Bronchial epithelial cell (primary cell): Measurements from ENCODE around the gene PLA2G2F. TPM values are rescaled to one million over a fixed set of nuclear protein-coding genes. Genes with fewer than 3 reads are reported as not detected.

ENCODE experiments used
- DNase-seq: peaks from one replicate; pipeline ENCODE4 v3.0.0-alpha.2; 2010; ENCODE audit warnings: low read depth
- FAIRE-seq: peaks from 2 replicates; lab custom pipeline; 2011; peaks lifted over from hg19 to GRCh38; lab: Jason Lieb, UNC
- H3K27me3 ChIP-seq: 2 replicates; pipeline ENCODE4 v1.5.1; 2011; ENCODE audit warnings: low read length; ENCODE audit not compliant: control insufficient read depth, insufficient read depth
- H3K36me3 ChIP-seq: 2 replicates; pipeline ENCODE4 v1.5.1; 2011; ENCODE audit warnings: low read length; ENCODE audit not compliant: control insufficient read depth, insufficient read depth
- H3K4me3 ChIP-seq: 2 replicates; pipeline ENCODE4 v1.5.1; 2011; ENCODE audit warnings: mild to moderate bottlenecking, low read depth, low read length, control low read depth
- total RNA-seq: library from RNA; depleted of rRNA; stranded (reverse); fragments of >200 nt; gene quantifications from 2 replicates; pipeline ENCODE4 v1.2.1, GENCODE V29; 2014
- TF ChIP-seq, protein P1 (sequence below): IDR thresholded peaks from 2 replicates; pipeline ENCODE4 v1.5.1; 2011; ENCODE audit warnings: mild to moderate bottlenecking, moderate library complexity, low read length, control low read depth, inconsistent platforms; ENCODE audit not compliant: insufficient read depth, severe bottlenecking

Gene PLA2G2F
- total RNA-seq, 1 donor from 2014 or later: not detected

DNA sequence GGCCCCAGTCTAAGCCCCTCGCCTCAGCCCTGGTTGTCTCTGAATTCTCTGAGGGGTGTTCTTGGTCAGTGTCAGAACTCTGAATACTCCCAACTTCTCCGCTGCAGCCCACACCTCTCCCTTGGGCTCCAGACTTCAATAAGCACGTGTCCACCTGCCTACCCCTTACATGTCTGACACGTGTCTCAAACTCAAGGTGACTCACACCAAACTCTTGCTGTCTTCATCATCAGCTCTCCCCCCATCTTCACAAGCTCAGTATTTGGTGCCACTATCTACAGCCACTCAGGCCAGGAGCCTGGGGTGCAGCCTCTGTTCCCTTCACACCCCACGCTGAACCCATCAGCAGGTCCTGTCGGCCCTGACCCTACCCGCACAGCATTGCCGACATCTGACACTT lies 28.0 kb downstream of the PLA2G2F start:
- TF ChIP-seq, protein P1, sequence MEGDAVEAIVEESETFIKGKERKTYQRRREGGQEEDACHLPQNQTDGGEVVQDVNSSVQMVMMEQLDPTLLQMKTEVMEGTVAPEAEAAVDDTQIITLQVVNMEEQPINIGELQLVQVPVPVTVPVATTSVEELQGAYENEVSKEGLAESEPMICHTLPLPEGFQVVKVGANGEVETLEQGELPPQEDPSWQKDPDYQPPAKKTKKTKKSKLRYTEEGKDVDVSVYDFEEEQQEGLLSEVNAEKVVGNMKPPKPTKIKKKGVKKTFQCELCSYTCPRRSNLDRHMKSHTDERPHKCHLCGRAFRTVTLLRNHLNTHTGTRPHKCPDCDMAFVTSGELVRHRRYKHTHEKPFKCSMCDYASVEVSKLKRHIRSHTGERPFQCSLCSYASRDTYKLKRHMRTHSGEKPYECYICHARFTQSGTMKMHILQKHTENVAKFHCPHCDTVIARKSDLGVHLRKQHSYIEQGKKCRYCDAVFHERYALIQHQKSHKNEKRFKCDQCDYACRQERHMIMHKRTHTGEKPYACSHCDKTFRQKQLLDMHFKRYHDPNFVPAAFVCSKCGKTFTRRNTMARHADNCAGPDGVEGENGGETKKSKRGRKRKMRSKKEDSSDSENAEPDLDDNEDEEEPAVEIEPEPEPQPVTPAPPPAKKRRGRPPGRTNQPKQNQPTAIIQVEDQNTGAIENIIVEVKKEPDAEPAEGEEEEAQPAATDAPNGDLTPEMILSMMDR: no peak
- Histone ChIP-seq H3K36me3 (no peaks in the 10 kb centered on the region), H3K27me3 (no peaks in the 10 kb centered on the region), H3K4me3 (no peak overlapping the region)
- peak; percentile 86 for FAIRE-seq
- DNase-seq: peak; percentile 39

DNA sequence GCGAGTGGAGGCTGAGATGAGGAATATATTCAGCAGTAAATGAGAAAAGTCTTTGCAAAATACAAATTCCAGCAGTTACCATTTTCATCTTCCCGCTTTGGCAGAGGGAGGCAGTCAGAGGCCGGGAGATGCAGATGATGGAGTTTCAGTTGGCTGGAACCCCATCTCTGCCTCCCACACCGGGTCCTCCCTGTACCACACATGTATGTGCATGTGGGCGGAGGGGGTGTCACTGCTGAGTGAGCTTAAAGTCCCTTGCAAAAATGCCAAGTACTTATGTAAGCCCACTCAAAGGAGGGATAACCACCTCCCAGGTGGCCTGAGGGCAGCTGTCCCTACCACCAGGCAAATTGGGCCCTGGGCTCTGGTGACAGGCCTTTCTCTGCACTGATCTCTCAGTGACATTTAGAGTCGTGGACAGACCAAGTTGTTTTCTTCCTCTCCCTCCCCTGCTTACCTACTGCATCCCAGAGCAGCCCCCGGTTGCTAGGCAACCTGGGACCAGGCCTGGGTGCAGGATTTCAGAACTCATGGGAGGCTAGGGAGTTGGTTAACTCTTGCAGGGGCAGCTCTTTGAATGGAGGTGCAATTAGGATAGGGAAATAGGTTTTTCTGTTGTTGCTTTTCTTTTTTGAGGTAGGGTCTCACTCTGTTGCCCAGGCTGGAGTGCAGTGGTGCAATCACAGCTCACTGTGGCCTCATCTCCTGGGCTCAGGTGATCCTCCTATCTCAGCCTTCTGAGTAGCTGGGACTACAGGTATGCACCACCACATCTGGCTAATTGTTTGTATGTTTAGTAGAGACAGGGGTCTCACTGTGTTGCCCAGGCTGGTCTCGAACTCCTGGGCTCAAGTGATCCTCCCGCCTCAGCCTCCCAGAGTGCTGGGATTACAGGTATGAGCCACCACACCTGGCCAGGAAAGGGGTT lies 29.7 kb downstream of the PLA2G2F start:
- no peak for DNase-seq
- TF ChIP-seq, protein P1: no peak
- no peaks in the 10 kb centered on the region for H3K27me3 ChIP-seq
- no peak overlapping the region for H3K4me3 ChIP-seq
- H3K36me3 ChIP-seq: no peaks in the 10 kb centered on the region
- no peak for FAIRE-seq

DNA sequence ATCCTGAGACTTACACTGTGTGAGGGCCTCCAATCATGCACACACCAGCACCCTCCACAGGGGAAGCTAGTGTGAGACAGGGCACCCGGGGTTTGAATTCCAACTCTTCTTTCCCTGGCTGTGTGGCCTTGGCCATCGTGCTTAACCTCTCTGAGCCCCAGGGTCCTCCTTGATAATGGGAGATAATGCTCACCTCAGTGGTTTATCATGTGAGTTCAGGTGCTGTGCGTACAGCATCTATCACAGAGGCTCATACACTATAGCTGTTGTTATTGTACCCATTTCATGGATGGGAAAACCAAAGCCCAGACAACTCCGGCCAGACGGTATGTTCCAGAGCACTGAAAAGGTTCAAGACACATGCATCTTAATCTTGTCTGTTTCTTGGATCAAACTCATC lies 30.8 kb downstream of the PLA2G2F start:
- Histone ChIP-seq H3K27me3 (no peaks in the 10 kb centered on the region), H3K4me3 (no peak overlapping the region), H3K36me3 (no peaks in the 10 kb centered on the region)
- TF ChIP-seq, protein P1: no peak
- FAIRE-seq (no peak), DNase-seq (no peak)

DNA sequence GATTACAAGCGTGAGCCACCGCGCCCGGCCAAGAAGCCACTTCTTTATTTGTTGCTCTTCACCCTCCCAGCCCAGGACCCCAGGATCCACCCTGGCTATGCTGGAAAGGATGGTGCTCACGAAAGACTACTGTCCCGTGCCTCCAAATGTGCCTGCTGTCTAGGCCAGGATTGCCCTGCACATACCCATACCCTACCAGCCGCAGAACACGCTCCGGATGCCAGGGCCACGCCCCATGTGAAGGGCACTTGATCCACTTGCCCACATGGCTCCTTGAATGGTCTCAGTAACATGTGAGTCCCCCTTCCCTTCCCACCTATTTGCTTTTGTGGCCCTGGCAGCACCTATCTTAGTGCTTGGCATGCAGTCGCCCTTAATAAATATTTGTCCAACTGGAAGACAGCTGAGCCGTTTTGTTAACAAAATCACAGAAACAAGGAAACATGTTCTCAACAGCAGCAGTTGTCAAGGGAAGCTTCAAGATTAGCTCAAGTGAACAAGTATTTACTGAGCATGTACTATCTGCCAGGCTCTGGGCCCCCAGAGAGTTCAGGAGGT lies 33.0 kb downstream of the PLA2G2F start:
- peaks cover under 1% of the 10 kb centered on the region for H3K27me3 ChIP-seq
- TF ChIP-seq, protein P1: no peak
- no peaks in the 10 kb centered on the region for H3K36me3 ChIP-seq
- FAIRE-seq (no peak), DNase-seq (no peak)
- H3K4me3 ChIP-seq: no peak overlapping the region

DNA sequence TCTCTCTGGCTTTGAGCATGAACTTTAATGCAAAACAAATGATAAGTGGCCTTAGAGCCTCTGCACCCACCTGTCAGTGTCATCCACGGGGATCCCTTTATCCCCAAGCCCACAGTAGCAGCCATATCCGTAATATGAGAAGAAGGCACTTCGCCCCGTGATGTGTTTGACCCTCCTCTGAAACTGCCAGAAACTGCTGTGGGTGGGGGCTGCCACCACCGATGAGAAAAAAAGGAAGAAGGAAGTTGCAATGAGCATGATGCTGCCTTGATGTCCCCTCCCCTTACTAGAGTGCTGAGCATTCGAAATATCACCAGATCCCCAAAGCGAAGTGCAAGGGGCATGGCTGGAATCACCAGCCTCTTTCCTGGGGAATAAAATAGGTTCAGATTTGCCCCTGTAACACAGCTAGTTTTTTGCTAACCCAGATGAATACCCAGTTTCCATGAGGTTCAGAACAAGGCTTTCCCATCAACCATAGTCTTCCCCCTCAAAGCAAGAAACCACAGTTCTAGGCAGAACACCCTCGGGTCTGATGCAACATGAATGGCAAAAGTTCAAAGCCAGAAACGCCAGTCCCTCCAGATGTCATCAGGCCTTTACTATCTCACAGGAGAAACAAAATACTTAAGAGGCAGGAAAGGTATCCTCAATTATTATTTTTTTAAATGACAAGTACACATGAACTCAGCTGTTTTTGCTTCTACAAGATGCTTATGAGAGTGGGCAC lies 36.0 kb downstream of the PLA2G2F start:
- TF ChIP-seq, protein P1: no peak
- FAIRE-seq: no peak
- Histone ChIP-seq H3K27me3 (peaks cover 2% of the 10 kb centered on the region), H3K4me3 (no peak overlapping the region), H3K36me3 (no peaks in the 10 kb centered on the region)
- no peak for DNase-seq
